ENCODE data around the gene ZNF511.
"Not testable (repeated sequence)": the region's sequence is repeated elsewhere in the genome, so short reads cannot be mapped to it uniquely, and the experiment has no call there.

Gene ZNF511

DNA sequence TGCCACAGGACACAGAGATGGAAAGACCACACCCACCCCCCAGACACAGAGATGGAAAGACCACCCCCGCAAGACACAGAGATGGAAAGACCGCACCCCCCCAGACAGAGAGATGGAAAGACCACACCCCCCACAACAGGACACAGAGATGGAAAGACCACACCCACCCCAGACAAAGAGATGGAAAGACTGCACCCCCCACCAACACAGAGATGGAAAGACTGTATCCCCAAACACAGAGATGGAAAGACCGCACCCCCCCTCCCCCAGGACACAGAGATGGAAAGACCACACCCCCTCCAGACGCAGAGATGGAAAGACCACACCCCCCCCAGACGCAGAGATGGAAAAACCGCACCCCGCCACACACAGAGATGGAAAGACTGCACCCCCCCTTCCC is 8.0 kb downstream of the ZNF511 start:
- DNase-seq, result no peak

DNA sequence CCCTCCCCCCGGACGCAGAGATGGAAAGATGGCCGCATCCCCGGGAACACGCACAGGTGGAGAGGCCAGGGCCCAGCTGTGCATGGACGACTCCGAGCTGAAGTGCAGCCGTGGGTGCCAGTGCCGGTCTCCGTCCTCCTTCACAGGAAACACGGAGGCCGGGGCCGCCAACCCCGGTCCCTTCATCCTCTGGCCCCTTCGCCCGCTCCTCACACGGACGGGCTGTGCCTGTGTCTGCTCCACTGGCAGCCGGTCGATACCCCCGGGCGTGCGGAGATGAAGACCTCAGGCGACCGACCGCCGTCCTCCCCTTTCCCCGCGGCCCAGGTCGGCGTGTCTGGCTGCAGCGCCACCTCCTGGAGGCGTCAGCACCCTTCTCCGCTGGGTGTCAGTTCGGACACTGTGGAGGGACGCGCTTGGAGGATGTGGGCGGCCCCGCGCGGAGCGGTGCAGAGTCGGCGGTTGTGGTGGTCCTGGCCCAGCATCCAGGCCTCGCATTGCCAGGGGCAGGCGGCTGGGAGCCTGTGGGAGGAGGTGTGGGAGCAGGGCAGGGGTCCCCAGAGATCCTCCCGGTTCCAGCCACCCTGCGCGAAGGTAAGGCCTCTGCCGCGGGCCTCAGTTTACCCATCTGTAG is 9.9 kb downstream of the ZNF511 start:
- DNase-seq, result peak; percentile 27

DNA sequence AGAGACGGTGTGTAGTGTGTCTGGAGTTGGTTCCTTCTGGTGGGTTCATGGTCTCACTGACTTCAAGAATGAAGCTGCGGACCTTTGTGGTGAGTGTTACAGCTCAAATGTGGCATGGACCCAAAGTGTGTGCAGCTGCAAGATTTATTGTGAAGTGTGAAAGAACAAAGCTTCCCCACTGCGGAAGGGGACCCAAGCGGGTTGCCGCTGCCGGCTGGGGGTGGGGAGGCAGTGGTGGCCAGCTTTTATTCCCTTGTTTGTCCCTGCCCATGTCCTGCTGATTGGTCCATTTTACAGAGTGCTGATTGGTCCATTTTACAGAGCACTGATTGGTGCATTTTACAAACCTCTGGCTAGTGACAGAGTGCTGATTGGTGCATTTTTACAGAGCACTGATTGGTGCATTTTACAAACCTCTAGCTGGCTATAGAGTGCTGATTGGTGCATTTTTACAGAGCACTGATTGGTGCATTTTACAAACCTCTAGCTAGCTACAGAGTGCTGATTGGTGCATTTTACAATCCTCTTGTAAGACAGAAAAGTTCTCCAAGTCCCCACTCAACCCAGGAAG is 12.2 kb downstream of the ZNF511 start:
- not testable (repeated sequence) for DNase-seq

- not testable (repeated sequence) for DNase-seq
Measured at GRCh38 chr10:133322064-133322709, 13.5 kb downstream of the ZNF511 start.

- DNase-seq, result peak; percentile 13
Measured at GRCh38 chr10:133324198-133324792, 15.6 kb downstream of the ZNF511 start.

- no peak for DNase-seq
Measured at GRCh38 chr10:133324857-133325260, 16.1 kb downstream of the ZNF511 start.

DNA sequence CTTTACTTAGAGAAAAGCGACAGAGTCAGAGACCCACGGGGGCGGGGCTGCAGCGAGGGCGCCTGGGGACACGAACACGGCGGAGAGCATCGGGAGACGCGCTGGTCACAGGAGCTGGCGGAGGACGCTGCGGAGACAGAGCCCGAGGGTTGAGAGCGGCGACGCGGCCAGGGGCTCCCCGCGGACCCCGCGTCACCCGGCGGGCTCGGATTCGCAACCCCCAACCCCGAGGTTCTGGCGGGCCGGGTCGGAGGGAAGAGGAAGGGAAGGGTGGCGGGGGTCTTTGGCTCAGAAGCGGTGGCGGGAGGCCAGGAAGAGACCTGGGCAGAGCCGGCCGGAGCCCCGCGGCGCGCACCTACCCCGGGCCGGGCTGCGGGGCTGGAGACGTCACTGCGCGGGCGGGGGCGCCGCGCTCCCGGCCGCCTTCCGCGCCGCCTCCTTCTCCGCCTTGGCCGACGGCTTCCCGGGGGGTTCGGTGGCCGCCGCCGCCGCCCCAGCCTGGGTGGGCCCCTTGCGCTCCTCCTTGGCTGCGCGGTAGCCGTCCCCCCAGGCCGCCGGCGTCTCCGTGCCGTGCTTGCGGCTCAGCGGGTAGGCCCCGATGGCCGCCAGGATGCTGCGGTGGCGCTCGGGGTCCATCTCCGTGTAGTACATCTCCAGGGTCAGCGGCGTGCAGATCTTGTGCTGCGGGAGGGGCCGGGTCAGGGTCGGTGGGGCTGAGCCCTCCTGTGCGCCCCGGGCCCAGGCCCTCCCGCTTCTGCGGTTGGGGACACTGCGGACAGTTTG is 16.9 kb downstream of the ZNF511 start:
- DNase-seq, result no peak

DNA sequence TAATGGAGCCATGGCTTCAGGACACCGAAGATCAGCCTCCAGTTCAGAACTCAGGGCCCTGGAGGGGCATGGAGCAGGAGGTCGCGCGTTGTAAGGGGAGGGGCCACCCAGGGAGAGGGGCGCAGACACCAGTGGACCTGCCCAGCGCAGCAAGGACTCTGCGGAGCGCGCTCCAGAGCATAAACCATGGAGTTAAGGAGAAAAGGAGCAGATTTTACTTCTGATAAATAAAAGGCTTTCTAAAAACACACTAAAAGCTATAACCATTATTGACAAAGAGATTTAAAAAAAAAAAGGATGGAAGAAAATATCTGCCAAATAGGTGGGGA is 17.5 kb downstream of the ZNF511 start:
- no peak for DNase-seq

DNA sequence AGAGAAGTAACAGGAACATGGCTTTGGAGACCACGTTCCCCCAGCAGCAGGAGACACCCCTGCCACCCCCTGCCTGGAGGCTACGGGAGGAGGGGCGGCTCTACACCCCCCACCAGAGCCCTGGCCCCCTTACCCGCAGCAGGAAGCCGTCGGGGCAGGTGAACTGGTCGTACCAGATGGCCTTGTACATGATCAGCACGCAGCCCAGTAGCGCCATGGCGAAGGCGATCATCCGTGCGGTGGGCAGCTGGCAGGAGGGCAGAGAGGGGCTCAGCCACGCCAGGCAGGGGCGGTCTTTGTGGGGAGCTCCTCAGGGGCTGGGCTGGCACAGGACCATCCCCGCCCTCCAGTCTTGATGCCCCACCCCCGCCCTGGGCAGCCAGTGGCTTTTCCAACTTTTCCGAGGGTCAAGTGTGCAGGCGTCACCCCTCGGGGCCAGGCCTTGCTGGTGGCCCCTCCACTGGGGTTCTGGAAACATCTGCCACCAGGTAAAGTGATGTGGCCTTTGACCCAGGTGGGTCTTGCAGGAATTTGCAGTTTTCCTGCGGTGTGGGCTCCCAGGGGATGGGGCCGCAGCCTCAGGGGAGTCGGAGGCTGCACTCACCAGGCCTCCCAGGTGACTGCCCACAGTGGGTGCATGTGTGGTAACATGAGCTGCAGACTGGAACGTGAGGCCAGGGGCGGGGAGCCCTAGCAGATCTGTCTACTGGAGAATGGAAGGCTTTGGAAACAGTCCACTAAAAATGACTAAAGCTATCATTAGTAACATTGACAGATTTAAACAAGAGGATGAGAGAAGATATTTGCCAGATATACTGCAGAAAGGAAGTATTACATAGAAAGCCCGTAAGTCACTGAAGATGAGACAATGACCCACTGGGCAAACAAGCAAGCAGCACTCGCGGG is 18.3 kb downstream of the ZNF511 start:
- DNase-seq, result peak; percentile 25

DNA sequence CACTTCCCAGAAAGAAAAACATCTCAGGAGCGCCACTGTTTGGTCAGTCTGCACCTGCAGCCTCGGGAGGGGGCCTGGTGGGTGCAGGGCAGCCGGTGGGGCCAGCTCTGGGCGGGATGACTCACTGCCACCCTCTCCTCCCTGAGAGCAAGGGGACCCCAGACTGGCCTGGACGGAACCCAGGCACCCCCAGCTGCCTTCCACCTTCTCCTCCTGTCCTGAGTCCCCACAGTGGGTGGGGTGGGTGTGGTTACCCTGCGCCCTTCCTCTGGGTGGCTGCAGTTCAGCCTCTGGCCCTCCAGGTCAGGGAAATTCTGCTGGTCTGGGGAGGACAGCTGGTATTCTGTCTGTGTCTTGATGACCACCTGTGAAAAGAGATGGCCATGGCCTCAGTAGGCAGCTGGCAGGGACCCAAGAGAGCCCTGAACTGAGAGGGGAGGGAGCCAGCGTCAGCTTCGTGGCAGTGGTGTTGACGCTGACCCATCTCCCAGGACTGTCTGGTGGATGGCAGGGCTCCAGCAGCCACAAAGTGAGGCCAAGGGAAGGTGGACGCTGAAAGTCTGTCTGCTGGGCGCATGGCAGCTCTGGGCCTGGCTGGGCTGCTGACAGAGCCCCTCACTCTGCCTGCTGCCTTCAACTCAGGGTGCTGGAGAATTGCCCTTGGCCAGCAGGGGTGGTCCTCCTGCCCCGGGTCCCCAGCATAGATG is 19.1 kb downstream of the ZNF511 start:
- no peak for DNase-seq

DNA sequence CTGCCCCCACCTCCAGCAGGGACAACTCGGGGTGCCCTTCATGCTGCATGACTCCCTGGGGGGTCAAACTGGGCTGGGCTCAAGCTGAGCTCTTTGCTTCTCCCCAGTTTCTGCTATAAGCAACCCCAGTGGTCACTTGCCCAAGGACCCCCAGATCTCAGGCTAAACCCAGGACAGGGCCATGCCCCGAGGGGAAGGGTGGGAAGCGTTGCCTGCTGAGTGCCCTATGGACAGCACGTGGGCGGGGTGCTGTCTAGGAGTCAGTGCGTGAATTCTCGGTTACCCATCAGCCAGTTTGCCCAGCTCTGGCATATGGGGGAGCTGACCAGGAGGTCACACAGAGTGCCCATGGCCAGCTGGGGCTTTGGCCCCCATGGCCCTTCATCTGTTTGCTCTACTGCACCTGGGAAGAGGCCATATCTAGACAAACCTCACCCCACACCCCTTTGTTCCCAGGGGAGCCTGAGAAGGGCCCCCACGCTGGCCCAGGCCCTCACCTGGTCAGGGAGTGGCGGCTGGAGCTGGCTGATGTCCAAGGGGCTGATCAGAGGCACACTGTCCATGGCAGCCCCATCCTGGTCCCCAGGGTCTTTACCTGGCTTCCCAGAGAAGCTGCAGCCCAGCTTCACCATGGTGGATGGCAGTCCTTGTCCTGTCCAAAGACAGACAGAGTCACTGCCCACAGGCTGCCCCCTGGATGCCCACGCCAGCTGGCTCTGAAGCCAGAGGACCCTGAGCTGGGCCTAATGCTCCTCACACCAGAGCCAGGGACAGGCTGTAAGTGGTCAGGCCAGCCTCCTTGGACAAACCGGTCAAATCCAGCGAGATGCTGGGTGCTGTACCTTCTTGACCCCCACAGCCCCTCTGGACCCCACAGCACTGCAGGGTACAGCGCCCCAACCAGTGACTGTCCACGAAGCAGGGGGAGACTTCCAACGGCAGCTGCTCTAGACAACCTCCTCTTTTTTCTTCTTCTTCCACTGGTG is 19.9 kb downstream of the ZNF511 start:
- no peak for DNase-seq

GRCh38 chr10:133329491-133330202 is 20.9 kb downstream of the ZNF511 start:
- DNase-seq, result peak; percentile 74

GRCh38 chr10:133332936-133333699 is 24.4 kb downstream of the ZNF511 start:
- no peak for DNase-seq

GRCh38 chr10:133334503-133335245 is 26.0 kb downstream of the ZNF511 start:
- DNase-seq, result no peak

GRCh38 chr10:133335246-133336117 is 26.8 kb downstream of the ZNF511 start:
- DNase-seq, result peak; percentile 47

GRCh38 chr10:133336118-133336576 is 27.4 kb downstream of the ZNF511 start:
- no peak for DNase-seq

Measured in HCEC 1CT (cell line).